GM04503 (cell line): ENCODE data around the gene KRTAP9-9.
"Not testable (repeated sequence)": the region's sequence is repeated elsewhere in the genome, so short reads cannot be mapped to it uniquely, and the experiment has no call there.

Experiments
- DNase-seq: peaks from one replicate; pipeline ENCODE4 v3.0.0-alpha.2; 2012; ENCODE audit warnings: low read depth

KRTAP9-9 gene

DNA sequence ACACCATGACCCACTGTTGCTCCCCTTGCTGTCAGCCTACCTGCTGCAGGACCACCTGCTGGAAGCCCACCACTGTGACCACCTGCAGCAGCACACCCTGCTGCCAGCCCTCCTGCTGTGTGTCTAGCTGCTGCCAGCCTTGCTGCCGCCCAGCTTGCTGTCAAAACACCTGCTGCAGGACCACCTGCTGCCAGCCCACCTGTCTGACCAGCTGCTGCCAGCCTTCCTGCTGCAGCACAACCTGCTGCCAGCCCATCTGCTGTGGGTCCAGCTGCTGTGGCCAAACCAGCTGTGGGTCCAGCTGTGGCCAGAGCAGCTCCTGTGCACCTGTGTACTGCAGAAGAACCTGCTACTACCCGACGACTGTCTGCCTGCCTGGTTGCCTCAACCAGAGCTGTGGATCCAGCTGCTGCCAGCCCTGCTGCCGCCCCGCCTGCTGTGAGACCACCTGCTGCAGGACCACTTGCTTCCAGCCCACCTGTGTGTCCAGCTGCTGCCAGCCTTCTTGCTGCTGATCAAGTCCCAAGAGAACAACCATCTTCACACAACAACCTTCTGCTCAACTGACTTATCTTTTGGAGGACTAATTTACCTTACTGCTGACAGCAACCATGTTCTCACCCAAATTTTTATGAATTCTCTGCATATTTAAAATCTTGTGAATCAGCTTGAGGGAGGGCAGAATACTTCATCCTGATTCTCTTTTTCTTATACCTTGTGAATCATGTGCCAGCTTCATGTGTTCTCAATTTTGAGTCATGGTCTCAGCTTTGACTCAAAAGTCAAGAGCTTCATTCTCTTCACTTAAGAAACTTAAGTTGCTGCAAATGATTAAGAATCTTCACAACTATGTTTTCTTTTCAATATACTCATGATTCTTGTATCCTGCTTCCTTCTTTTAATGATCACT lies at the start of gene KRTAP9-9:
KRTAP9-9 (plus strand) TSS at position 4 of the 910 bp plus-strand sequence.
- not testable (repeated sequence) for DNase-seq

DNA sequence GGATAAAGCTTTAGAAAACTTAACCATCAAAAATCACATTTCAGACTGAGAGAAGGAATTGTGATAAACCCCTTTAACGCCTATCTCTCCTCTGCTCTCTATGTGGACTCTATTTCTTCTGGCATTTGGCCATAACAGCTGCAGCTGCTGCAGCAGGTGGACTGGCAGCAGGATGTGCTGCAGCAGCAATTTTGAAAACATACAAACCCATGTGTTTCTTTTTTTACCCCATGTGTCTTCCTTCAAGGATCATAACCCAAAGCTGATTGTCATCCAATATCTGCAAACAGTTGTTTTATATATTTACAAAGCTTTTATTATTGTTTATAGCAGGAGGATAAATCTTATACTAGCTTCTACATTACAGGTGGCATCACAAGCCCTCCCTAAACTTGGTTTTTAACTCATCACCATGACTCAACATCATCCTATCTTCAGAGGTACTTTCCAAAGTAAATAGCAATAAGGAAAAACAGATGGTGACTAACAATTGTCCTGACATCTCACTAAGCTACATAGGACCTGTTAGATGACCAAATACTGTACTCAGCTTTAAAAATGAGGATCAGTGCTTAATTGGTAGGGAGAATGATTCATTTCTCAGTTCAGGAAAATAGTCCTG lies 43.2 kb upstream of the KRTAP9-9 start:
- DNase-seq, result peak; percentile 21

DNA sequence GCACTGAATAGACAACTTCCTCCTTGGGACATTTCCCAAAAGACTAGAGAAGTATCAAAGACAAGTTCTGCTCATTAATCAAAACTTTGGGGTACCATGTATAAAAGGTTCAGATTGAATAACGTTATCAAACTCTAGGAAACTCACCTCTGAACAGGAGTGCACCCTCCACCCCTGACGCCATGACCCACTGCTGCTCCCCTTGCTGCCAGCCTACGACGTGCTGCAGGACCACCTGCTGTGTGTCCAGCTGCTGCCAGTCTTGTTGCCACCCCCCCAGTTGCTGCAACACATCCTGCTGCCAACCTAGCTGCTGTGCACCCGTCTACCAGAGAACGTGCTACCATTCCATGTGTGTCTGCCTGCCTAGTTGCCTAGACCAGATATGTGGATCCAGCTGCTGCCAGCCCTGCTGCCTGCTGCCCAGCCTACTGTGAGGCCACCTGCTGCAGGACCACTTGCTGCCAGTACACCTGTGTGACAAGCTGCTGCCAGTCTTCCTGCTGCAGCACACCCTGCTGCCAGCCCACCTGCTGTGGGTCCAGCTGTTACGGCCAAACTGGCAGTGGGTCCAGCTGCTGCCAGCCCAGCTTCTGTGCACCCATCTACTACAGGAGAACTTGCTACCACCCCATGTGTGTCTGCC lies 42.5 kb upstream of the KRTAP9-9 start:
- no peak for DNase-seq

DNA sequence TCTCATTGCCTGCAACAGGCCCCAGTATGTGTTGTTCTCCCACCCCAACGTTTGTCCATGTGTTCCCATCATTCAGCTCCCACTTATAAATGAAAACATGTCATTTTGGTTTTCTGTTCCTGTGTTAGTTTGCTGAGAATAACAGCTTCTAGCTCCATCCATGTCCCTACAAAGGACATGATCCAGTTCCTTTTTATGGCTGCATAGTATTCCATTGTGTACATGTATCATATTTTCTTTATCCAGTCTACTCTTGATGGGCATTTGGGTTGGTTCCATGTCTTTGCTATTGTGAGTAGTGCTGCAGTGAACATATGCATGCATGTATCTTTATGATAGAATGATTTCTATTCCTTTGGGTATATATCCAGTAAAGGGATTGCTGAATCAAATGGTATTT lies 39.5 kb upstream of the KRTAP9-9 start:
- no peak for DNase-seq

DNA sequence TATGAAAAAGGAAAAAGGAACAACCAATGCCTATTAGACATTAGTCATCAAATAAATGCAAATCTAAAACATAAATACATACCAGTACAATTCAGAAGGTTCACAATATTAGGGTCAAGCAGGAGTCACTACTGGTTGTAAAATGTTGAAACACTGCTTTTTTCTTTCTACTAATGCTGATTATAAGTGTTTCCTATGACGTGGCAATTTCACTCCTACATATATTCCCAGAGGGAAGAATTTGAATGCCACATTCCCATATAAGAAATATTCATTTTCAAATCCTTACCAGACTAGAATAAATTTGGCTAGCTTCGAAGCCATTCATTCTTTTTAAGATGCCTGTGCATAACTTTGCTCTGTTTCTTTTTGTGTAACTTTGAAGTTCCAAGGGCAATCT lies 31.4 kb upstream of the KRTAP9-9 start:
- no peak for DNase-seq

DNA sequence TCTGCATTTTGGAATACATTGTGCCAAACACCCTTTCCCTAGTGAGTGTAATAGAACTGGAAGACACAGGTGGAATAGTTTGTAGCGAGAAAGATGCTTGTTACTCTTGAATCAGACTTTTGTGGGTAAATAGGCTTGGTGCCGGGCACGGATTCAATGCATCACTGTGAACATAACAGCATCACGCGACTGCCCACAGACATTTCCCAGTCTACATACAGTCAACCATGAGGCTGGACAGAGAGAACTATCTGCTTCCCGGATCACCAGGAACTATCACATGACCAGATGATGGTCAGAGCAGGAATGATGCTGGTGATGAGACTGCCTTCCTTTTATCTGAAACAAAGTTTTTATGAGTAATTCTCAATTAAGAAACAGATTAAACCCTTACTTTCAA lies 29.1 kb upstream of the KRTAP9-9 start:
- no peak for DNase-seq

DNA sequence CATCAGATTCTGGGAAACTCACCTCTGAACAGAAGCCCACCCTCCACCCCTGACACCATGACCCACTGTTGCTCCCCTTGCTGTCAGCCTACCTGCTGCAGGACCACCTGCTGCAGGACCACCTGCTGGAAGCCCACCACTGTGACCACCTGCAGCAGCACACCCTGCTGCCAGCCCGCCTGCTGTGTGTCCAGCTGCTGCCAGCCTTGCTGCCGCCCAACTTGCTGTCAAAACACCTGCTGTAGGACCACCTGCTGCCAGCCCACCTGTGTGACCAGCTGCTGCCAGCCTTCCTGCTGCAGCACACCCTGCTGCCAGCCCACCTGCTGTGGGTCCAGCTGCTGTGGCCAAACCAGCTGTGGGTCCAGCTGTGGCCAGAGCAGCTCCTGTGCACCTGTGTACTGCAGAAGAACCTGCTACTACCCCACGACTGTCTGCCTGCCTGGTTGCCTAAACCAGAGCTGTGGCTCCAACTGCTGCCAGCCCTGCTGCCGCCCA lies 28.5 kb upstream of the KRTAP9-9 start, which contains the start of gene KRTAP9-2:
KRTAP9-2 (plus strand) TSS at position 51 of the 498 bp plus-strand sequence; CDS start at position 58, 7 bp downstream.
- not testable (repeated sequence) for DNase-seq

DNA sequence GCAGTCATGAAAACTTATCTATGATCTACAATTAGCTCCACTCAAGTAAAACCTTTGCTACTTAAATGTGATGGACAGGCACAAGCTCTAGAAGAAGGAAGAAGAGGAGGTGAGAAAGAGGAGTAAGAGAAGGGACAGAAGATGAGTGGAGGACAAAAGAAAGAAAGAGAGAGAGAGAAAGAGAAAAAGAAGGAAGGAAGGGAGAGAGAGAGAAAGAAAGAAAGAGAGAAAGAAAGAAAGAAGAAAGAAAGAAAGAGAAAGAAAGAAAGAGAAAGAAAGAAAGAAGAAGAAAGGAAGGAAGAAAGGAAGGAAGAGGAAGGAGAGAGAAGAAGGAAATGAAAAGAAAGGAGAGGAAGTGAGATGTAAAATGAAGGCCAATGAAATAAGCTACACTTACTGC lies 25.1 kb upstream of the KRTAP9-9 start:
- no peak for DNase-seq

DNA sequence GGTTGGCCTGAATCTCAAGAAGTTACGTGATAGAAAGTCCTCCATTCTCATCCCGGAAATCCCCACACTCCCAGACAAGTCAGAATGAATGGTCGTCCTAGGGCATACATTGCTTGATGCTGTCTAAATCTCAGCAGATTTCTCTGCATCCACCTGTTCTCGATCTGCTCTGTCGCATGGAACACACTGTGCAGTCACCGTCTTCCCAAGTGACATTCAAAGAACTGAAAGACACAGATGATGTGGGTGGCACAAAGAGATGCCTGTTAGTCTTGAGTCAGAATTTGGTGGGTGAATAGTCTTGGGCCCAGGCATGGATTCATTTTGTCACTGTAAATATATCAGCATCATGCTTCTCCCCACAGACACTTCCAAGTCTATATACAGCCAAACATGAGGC lies 23.5 kb upstream of the KRTAP9-9 start:
- no peak for DNase-seq

DNA sequence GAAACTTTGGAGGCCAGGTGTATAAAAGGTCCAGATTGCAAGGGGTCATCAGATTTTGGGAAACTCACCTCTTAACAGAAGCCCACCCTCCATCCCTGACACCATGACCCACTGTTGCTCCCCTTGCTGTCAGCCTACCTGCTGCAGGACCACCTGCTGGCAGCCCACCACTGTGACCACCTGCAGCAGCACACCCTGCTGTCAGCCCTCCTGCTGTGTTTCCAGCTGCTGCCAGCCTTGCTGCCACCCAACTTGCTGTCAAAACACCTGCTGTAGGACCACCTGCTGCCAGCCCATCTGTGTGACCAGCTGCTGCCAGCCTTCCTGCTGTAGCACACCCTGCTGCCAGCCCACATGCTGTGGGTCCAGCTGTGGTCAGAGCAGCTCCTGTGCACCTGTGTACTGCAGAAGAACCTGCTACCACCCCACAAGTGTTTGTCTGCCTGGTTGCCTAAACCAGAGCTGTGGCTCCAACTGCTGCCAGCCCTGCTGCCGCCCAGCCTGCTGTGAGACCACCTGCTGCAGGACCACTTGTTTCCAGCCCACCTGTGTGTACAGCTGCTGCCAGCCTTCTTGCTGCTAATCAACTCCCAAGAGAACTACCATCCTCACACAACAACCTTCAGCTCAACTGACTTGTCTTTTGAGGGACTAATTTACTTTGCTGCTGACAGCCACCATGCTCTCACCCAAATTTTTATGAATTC lies 22.6 kb upstream of the KRTAP9-9 start, which contains the start of gene KRTAP9-3:
KRTAP9-3 (plus strand) TSS at position 51 of the 707 bp plus-strand sequence; CDS start at position 104, 53 bp downstream.
- DNase-seq, result not testable (repeated sequence)

DNA sequence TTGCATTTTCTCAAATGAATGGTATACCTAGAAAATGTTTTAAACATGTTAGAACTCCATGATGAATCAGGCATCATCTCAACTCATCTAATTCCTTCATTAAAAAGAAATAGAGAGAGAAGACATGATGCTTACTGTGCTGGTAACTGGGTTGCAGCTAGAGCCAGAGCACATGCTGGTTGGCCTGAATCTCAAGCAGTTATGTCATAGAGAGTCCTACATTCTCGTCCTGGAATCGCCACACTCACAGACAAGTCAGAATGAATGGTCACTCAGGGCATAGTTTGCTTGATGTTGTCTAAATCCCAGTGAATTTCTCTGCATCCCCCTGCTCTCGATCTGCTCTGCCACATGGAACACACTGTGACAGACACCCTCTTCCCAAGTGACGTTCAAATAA lies 18.1 kb upstream of the KRTAP9-9 start:
- not testable (repeated sequence) for DNase-seq

DNA sequence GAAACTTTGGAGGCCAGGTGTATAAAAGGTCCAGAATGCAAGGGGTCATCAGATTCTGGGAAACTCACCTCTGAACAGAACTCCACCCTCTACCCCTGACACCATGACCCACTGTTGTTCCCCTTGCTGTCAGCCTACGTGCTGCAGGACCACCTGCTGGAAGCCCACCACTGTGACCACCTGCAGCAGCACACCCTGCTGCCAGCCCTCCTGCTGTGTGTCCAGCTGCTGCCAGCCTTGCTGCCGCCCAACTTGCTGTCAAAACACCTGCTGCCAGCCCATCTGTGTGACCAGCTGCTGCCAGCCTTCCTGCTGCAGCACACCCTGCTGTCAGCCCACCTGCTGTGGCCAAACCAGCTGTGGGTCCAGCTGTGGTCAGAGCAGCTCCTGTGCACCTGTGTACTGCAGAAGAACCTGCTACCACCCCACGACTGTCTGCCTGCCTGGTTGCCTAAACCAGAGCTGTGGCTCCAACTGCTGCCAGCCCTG lies 17.2 kb upstream of the KRTAP9-9 start, which contains the start of gene KRTAP9-8:
KRTAP9-8 (plus strand) TSS at position 51 of the 489 bp plus-strand sequence; CDS start at position 104, 53 bp downstream.
- DNase-seq, result not testable (repeated sequence)

DNA sequence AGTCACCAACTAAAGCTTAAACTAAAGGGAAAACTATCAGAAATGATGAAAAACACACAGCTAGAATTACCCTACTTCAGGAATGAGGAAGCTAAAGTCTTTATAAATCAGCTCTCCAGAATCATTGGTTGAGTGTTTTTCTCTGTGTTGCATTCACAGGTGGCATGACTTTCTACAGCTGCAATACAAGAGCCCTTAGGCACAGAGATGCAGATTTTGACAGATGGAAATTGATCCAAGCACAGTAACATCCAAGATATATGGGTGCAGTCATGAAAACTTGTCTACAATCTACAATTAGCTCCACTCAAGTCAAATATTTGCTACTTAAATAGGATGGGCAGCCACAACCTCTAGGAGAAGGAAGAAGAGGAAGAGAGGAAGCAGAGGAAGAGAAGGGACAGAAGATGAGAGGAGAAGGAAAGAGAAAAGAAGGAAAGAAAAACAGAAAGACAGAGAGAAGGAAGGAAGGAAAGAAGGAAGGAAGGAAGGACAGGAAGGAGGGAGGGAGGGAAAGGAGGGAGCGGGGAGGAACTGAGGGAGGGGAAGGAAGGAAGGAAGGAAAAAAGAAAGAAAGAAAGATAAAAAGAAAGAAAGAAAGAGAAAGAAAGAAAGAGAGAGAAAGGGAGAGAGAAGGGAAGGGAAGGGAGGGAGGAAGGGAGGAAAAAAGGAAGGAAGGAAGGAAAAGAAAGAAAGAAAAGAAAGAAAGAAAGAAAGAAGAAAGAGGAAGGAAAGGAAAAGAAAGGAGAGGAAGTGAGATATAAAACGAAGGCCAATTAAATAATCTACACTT lies 8.0 kb upstream of the KRTAP9-9 start:
- not testable (repeated sequence) for DNase-seq

DNA sequence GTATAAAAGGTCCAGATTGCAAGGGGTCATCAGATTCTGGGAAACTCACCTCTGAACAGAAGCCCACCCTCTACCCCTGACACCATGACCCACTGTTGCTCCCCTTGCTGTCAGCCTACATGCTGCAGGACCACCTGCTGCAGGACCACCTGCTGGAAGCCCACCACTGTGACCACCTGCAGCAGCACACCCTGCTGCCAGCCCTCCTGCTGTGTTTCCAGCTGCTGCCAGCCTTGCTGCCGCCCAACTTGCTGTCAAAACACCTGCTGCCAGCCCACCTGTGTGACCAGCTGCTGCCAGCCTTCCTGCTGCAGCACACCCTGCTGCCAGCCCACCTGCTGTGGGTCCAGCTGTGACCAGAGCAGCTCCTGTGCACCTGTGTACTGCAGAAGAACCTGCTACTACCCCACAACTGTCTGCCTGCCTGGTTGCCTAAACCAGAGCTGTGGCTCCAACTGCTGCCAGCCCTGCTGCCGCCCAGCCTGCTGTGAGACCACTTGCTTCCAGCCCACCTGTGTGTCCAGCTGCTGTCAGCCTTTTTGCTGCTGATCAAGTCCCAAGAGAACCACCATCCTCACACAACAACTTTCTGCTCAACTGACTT lies 5.4 kb upstream of the KRTAP9-9 start, which contains the start of gene KRTAP9-4:
KRTAP9-4 (plus strand) TSS at position 51 of the 604 bp plus-strand sequence; CDS start at position 85, 34 bp downstream.
- DNase-seq, result not testable (repeated sequence)

DNA sequence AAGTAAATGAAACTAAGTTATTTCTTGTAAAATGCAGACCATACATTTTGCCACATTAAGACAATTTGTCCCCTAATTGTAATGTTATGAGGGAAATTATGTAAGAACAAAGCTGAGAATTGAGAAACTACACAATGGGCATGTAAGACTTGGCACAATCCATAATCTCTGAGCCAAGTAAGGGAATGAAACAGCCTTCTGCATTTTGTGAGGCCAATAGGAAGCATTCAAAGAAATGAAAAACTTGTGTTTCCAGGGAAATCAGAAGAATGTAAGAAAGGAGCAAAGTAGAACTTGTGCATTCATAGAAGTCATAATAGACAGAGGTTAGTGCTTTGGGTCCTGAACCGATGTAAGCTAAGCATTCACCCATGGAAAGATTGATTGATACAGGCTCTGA lies 3.9 kb upstream of the KRTAP9-9 start:
- no peak for DNase-seq

DNA sequence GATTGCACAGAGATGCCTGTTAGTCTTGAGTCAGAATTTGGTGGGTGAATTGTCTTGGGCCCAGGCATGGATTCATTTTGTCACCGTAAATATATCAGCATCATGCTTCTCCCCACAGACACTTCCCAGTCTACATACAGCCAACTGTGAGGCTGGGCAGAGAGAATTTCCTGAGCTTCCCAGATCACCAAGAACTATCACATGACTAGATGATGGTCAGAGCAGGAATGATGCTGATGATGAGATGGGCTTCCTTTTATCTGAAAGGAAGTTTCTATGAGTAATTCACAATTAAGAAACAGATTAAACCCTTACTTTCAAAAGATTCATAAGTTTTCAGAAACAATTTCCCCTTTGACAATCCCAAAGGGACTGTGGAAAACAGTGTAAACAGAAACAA lies 323 bp upstream of the KRTAP9-9 start:
- DNase-seq, result no peak

DNA sequence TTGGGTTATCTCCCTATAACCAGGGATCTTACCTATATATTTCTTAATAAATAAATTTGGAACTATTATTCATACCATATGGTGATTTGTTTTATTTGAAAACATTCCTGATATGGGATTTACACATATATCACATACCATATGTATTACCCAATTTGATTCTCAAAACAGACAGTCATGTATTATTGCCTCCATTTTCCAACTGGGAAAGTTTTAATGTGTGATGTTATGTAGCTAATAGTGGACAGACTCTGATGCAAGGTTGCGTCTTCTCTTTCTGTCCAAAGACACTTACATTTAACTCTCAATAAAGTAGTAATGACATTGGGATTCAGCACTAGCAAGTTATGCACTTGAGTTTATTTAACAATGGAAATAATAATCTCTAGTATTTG lies 1.1 kb downstream of the KRTAP9-9 start:
- DNase-seq, result no peak

DNA sequence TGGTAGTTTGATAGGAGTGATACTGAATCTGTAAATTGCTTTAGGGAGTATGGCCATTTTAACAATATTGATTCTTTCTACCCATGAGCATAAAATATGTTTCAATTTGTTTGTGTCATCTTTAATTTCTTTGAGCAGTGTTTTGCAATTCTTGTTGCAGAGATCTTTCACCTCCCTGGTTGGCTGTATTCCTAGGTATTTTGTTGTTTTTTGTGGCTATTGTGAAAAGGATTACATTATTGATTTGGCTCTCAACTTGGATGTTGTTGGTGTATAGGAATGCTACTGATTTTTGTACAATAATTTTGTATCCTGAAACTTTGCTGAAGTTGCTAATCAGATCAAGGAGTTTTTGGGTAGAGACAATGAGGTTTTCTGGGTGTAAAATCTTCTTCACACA lies 3.2 kb downstream of the KRTAP9-9 start:
- DNase-seq, result peak; percentile 15

DNA sequence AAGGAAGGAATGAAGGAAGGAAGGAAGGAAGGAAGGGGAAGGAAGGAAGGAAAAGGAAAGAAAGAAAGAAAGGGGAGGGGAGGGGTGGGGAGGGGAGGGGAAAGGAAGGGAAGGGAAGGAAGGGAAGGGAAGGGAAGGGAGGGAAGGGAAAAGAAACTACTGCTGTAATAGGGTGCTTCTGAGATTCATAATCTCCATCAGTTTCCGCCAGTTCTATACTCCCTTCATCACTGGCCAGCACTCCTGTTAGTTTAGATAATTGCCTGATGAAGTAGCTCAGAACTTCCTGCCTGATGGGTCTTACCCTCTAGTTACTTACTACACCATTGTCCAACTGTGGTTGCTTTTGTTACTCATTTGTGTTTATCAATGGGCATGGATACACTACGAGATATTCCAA lies 8.0 kb downstream of the KRTAP9-9 start:
- DNase-seq, result no peak

DNA sequence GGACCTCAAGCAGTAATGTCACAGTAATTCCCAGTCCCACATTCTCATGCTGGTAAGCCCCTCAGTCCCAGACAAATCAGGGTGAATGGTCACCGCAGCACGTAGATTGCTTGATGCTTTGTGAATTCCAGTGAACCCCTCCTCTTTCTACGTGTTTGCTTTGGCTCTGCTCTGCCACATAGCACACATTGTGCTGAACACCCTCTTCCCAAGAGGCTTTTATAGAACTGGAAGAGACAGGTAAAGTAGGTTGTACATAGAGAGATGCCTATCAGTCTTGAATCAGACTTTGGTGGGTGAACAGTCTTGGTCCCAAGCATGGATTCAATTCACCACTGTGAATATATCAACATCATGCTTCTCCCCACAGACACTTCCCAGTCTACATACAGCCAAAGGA lies 9.4 kb downstream of the KRTAP9-9 start:
- no peak for DNase-seq
